Breast epithelium (tissue), 4 donors: ENCODE results near the gene CHL1. TPM values are rescaled to one million over a fixed set of nuclear protein-coding genes. Genes with fewer than 3 reads are reported as not detected.

Experiments used
- DNase-seq, 2 donors: peaks; one replicate each; pipeline ENCODE4 v3.0.0-alpha.2; 2019; ENCODE audit warnings: low spot score in 2 of 2
- H3K27ac ChIP-seq, 2 donors: fragments of 200-600 bp; sonication (generic) in 1 of 2; one replicate each; pipeline ENCODE4 v1.5.1; 2016 to 2019; ENCODE audit warnings: mild to moderate bottlenecking in 1 of 2
- H3K27me3 ChIP-seq, 2 donors: fragments of 200-600 bp; sonication (generic) in 1 of 2; one replicate each; pipeline versions ENCODE4 v1.5.1 to v1.6.0; 2017 to 2019; ENCODE audit warnings: control low read depth in 1 of 2, mild to moderate bottlenecking in 1 of 2
- H3K36me3 ChIP-seq: fragments of 200-600 bp; one replicate; pipeline ENCODE4 v1.5.1; 2019
- H3K4me1 ChIP-seq, 2 donors: fragments of 200-600 bp; sonication (generic); one replicate each; pipeline ENCODE4 v1.5.1; 2016 to 2019; ENCODE audit warnings: control low read depth in 1 of 2
- H3K4me3 ChIP-seq, 3 donors: fragments of 200-600 bp; sonication (generic); 1 replicate in 2 of 3; 2 replicates in 1 of 3; pipeline ENCODE4 v1.5.1; 2016 to 2019; ENCODE audit warnings: mild to moderate bottlenecking in 3 of 3, moderate library complexity in 2 of 3
- H3K9me3 ChIP-seq, 2 donors: fragments of 200-600 bp; sonication (generic) in 1 of 2; one replicate each; pipeline ENCODE4 v1.5.1; 2016 to 2019; ENCODE audit warnings: control low read depth in 1 of 2
- CTCF ChIP-seq, 3 donors: fragments of 450-650 bp; IDR thresholded peaks; one replicate each; pipeline ENCODE4 v1.5.1; 2016 to 2017; ENCODE audit warnings: antibody characterized with exemption in 3 of 3, mild to moderate bottlenecking in 3 of 3, moderate library complexity in 3 of 3
- POLR2A ChIP-seq: fragments of 450-650 bp; IDR thresholded peaks from one replicate; pipeline ENCODE4 v1.6.1; 2016; ENCODE audit warnings: antibody characterized with exemption, mild to moderate bottlenecking, moderate library complexity
- POLR2AphosphoS5 ChIP-seq, 3 donors: sonication (generic); formaldehyde crosslinking; IDR thresholded peaks; one replicate each; pipeline ENCODE4 v1.6.1; 2017; ENCODE audit warnings: antibody characterized with exemption in 3 of 3
- intact Hi-C: fragments of 100-400 bp; cut with DNase I; formaldehyde crosslinking; loops from one replicate; pipeline ENCODE4 v1.15.1; 2023; ENCODE audit warnings: low total_unique reads
- total RNA-seq, 3 donors: library from RNA; depleted of rRNA; stranded (reverse); fragments of >200 nt; gene quantifications; one replicate each; pipeline ENCODE4 v1.1.0, GENCODE V29; 2016

Gene CHL1
- total RNA-seq, 3 donors from 2014 or later = 34.8 to 49.8 (median 40.3) TPM

DNA sequence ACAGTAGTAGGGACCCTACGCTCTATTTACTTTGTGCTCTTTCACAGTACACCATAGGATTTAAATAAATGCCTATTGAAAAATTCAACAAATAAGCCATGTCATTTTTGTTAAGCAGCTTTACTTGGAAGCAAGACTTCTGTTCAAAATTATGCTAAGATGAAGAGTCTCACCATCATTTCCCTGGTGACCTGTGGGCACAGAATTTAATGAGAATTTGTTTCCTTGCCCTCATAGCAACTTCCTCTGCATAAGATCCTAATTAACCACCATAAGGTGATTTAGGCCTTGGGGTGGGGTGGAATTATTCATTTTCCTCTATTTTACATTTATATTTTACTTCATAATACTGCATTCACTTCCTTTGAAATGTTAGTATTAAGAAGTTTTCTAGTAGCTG is 70.5 kb downstream of the CHL1 start:
- no peak for DNase-seq
- TF ChIP-seq POLR2AphosphoS5 (IDR thresholded peaks at IDR 0.05) = no peak
- TF ChIP-seq CTCF (IDR thresholded peaks at IDR 0.05) = no peak
- TF ChIP-seq POLR2A = no peak
- Histone ChIP-seq H3K27me3 (no peaks in the 10 kb centered on the region), H3K4me3 (no peak overlapping the region), H3K27ac (no peak overlapping the region), H3K9me3 (no peaks in the 10 kb centered on the region), H3K36me3 (no peaks in the 10 kb centered on the region), H3K4me1 (no peaks in the 10 kb centered on the region)
- intact Hi-C loops = no loop called here

DNA sequence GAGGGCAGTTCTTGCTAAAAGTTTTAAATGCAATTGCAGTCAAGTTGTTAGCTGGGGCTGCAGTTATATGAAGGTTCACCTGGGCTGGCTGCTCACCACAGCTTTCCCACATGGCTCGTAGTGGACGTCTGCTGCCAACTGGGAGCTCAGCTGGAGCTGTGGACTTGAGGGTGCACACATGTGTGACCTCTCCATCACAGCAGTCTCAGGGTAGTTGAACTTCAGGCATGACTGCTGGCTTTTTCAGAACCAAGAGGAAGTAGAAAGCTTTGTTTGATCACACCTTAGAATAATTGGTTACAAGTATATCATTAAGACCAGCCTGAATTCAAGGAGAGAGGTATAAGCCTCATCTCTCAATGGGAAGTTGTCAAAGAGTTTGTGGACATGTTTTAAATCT is 74.1 kb downstream of the CHL1 start:
- no peaks in the 10 kb centered on the region for H3K9me3 ChIP-seq
- H3K4me3 ChIP-seq = no peak overlapping the region
- no peaks in the 10 kb centered on the region for H3K4me1 ChIP-seq
- no peaks in the 10 kb centered on the region for H3K27me3 ChIP-seq
- no peak for TF ChIP-seq POLR2A
- TF ChIP-seq POLR2AphosphoS5 (IDR thresholded peaks at IDR 0.05) = no peak
- no peak for TF ChIP-seq CTCF (IDR thresholded peaks at IDR 0.05)
- intact Hi-C loops = no loop called here
- no peaks in the 10 kb centered on the region for H3K36me3 ChIP-seq
- H3K27ac ChIP-seq = no peak overlapping the region
- DNase-seq = no peak

- Histone ChIP-seq H3K9me3 (no peaks in the 10 kb centered on the region), H3K4me1 (no peaks in the 10 kb centered on the region), H3K27ac (no peak overlapping the region), H3K36me3 (no peaks in the 10 kb centered on the region), H3K4me3 (no peak overlapping the region), H3K27me3 (no peaks in the 10 kb centered on the region)
- intact Hi-C loops = no loop called here
- TF ChIP-seq POLR2AphosphoS5 (IDR thresholded peaks at IDR 0.05) = no peak
- no peak for TF ChIP-seq POLR2A
- TF ChIP-seq CTCF (IDR thresholded peaks at IDR 0.05) = no peak
- no peak for DNase-seq
Measured at GRCh38 chr3:274927-275326, 78.4 kb downstream of the CHL1 start.

DNA sequence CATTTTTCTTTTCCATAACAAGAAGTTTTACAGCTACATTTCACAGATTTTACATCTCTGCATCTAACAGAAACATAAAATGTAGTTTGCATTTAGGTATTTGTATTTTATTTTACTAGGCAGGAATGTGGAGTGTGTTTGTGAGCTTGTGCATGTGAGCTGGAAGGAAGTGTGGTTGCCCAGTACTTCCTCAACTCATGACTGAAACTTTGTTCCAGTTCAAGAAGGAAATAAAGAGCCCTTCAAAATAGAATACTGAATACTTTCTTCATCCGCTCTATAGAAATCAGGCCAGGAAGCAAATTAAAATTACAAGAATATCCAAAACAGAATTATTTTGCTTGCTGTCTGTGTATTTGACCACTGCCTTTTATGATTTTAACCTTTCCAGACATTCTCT is 81.3 kb downstream of the CHL1 start:
- no peak for DNase-seq
- intact Hi-C loops = no loop called here
- Histone ChIP-seq H3K9me3 (peaks cover 0 to 9% of the 10 kb centered on the region in 2 donors), H3K27ac (peak overlapping the region in 1 of 2 donors; percentile 5), H3K36me3 (no peaks in the 10 kb centered on the region), H3K27me3 (no peaks in the 10 kb centered on the region), H3K4me1 (no peaks in the 10 kb centered on the region), H3K4me3 (no peak overlapping the region)
- TF ChIP-seq POLR2AphosphoS5 (IDR thresholded peaks at IDR 0.05) = no peak
- no peak for TF ChIP-seq POLR2A
- no peak for TF ChIP-seq CTCF (IDR thresholded peaks at IDR 0.05)

- no peak overlapping the region for H3K4me3 ChIP-seq
- no peaks in the 10 kb centered on the region for H3K36me3 ChIP-seq
- peak overlapping the region in 1 of 2 donors; percentile 5 for H3K27ac ChIP-seq
- intact Hi-C loops = no loop called here
- H3K27me3 ChIP-seq = no peaks in the 10 kb centered on the region
- DNase-seq = no peak
- H3K9me3 ChIP-seq = peaks cover 0 to 10% of the 10 kb centered on the region in 2 donors
- H3K4me1 ChIP-seq = no peaks in the 10 kb centered on the region
- no peak for TF ChIP-seq POLR2A
- TF ChIP-seq POLR2AphosphoS5 (IDR thresholded peaks at IDR 0.05) = no peak
- TF ChIP-seq CTCF (IDR thresholded peaks at IDR 0.05) = no peak
Measured at GRCh38 chr3:278300-279064, 81.9 kb downstream of the CHL1 start.
